Superior temporal gyrus (tissue), 1 donor: ENCODE results near the gene NR1H3.
"Not testable (repeated sequence)": the region's sequence is repeated elsewhere in the genome, so short reads cannot be mapped to it uniquely, and the experiment has no call there.

Experiments
- DNase-seq: peaks from one replicate; pipeline ENCODE4 v3.0.0-alpha.2; 2016; ENCODE audit errors: extremely low spot score

The NR1H3 gene

DNA sequence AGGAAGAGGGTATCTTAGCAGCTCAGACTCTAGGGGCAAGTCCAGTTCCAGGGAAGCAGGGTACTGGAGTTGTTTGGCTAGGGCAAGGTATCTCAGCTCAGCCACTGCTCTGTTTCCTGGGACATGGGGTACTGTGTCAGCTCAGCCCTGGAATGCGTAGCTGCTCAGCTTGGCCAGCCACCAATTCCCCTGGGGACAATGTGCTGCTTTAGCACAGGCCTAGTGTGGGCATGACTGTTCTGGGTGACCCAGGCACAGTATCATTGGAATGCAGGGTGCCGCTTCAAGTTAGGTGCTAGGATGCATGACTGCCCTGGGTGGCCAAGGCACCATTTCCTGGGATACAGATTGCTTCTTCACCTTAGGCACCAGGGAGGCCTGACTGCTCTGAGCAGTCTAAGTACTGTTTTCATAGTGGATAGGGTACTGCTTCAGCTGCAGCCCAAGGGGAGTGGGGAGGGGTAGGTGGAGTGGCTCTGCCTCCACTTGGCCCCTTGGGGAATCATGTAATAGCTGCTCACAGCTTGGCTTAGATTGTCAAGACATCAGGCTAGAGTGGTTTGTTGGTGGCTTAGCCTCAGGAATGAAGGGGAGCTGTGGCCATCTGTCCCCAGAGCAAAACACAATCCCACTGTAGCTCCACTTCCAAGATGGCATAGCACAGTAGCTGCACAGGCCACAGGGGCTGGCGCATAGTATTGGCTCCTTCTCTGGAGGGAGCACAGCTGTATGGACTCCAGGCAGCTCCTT is 48.1 kb downstream of the NR1H3 start:
- peak; percentile 80 for DNase-seq

DNA sequence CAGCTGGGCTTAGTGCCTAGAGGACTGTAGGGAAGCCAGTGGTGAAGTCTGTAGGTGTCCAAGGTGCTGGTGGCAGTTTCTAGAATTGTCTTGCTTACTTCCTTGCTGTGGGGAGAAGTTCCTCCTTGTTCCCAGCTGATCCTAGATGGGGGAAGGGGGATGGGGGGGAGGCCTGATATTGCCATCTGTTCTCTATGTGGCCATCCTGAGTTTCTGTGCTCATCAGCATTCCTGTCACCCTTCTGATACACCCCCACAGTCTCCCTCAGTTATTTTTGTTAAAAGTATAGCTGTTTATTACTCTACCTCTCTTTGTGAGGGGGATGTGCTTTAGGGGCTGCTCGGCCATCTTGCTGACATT is 48.7 kb downstream of the NR1H3 start:
- DNase-seq, result peak; percentile 38

DNA sequence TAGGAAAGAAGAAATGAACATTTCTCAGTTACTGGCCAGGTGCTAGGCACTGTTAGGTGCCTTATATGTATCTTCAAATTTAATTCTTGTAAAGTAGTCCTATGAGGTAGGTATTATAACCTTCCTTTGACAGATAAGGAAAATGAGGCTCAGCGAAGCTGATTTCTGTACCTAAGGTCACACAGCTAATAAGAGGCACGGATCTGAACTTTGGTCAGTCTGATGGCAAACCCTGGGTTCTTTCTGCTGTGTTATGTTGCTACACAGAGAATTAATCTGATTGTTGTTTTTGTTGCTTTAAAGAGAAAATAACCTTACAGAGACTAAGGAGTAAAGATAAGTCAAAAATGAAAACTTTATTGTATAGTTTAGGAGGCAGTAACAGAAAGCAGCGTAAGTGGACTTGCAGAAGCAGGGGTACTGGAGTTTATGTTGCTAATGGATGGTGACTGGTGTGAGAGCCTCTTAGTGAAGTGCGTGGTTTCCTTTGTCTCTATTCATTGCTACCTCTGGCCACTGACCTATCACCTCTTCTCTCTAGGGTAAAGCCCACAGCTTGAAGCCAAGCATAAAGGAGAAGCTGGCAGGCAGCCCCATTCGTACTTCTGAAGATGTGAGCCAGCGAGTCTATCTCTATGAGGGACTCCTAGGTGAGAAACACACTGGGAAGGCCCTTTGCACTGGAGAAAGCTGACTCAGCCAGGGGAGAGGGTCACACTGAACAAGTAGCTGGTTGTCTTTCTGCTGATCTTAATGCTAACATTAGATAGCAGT is 50.4 kb downstream of the NR1H3 start:
- DNase-seq, result no peak

DNA sequence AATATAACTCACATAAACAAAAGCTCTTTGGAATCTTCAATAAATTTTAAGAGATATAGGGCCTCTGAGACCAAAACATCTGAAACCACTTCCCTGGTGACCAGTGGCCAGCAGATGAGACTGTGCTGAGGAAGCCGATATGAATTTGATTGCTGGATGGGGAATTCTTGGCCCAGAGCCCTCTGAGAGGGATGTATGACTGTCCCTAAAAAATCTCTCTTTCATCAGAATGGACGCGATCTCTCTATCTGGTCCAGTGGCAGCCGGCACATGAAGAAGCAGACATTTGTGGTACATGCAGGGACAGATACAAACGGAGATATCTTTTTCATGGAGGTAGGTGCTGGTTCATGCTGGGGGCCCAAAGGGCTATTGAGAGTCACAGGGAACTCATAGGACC is 57.2 kb downstream of the NR1H3 start:
- no peak for DNase-seq

DNA sequence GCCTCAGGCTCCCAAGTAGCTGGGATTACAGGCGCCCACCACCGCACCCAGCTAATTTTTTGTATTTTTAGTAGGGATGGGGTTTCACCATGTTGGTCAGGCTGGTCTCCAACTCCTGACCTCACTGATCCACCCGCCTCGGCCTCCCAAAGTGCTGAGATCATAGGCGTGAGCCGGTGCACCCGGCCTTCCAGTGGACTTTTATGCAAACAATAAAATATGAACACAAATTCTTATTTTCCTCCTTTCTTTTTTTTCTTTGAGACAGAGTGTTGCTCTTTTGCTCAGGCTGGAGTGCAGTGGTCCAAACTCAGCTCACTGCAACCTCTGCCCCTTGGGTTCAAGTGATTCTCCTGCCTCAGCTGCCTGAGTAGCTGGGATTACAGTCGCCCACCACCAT is 58.7 kb downstream of the NR1H3 start:
- DNase-seq, result not testable (repeated sequence)

DNA sequence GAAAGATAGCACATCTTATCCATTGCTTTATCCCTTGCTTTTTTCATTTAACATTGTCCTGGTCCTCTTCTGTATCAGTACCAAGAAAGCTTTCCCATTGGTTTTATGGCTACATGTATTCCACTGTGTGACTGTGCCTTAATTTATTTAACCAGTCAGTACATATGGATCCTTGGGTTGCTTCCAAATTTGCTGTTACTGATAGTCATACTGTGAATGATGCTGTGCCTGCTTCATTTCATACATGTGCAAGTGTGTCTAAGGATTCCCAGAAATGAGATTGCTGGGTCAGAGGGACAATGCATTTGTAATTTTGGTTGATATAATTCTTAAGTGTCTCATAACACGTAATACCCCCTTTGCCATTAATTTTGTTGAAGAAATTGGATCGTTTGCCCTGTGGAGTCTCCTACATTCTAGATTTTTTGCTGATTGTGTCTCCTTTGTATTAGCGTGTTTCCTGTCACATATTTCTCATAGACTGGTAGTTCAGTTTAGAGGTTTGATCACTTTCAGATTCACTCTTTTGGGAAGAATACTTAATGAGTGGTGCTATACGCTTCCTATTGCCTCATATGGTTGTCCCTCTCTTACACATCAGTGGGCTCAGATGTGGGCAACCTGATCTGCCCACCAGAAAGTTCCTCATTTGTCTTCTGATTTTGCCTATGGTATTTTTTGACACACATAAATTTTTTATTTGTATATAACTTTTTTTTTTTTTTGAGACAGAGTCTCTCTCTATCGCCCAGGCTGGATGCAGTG is 59.5 kb downstream of the NR1H3 start:
- DNase-seq, result no peak

DNA sequence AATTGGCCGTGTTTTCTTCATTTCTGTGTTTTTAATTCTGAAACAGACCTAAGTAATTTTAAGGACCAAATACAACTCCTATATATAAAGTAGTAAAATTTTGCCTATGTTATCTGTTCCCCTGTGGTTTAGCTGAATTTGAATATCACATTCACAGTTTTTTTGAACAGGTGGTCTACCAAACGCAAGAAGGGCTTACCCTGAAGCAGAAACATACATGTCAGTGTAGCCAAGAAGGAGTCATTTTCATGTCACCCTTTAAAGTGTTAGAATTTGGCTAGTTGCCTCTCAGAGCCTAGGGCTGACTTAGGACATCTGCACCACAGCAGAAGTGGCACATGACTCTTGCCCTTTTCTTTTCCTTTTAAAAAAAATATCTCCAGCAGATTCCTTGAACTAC is 60.4 kb downstream of the NR1H3 start:
- DNase-seq, result no peak
